Measurements from ENCODE around the gene IL22RA1.

The IL22RA1 gene

GRCh38 chr1:24074817-24075589 lies 67.9 kb downstream of the IL22RA1 start:
- no peak for DNase-seq (ENCODE audit: low read depth in 2 of 2)

DNA sequence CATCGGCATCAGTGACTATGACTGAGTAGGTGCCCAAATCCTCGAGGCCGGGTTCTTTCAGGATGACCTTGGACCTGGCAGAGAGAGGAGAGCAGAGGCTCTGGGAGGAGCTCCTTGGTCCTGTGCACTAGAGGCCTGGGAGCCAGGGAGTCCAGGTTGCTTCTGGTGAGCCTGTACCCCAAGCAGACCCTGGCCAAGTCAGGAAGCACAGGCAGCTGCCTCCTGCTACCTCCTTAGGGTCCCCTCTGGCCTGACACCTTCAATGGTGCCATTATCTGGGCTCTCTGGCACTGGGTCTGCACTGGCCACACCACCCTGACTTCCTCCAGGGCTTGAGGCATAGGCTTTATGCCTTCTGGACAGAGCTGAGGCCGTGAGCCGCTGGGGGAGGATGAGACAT lies 68.7 kb downstream of the IL22RA1 start:
- DNase-seq (ENCODE audit: low read depth in 2 of 2), result no peak

- no peak for DNase-seq (ENCODE audit: low read depth in 2 of 2)
These were observed 71.0 kb downstream of the IL22RA1 start for GRCh38 chr1:24071941-24072340.

DNA sequence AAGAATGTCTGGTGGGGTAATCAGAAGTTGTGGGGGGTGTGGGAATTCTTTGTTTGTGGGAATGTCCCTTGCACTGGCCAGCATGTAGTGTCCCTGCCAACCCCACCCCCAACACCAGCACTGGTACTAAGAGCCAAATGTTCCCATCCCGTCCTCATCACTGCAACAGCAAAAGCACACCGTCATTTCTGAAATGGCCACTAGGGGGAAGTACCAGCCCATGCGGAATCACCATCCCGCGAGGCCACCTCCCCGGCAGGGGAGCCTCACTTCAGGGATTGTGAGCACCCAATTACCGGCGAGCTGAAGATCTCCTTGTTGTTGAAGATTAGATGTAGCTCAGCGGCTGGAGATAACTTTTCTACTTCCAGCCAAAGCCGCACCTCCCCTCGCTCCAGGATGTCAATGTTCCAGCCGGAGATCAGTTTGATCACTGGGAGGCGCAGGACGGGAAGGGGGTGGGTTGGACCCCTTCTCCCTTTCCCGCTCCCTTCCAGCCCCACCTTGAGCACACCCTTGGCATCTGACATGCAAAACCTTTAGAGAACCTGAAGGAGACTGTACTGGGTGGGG lies 72.0 kb downstream of the IL22RA1 start:
- DNase-seq (ENCODE audit: low read depth in 2 of 2), result peak; percentile 66 to 70

DNA sequence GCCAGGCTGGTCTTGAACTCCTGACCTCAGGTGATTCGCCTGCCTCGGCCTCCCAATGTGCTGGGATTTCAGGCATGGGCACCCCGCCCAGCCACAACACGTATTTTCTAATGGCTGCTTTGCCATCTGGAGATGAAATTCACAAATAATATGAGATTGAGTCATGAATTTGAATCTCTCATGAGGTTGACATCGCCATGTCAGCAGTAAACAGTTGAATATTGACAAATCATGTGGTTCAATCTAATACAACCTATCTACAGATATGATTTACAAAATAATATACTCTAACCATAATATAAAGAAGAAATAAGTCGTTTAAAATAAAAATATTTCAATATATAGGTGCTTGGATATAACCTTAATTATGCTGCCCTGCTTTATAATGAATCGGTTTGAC lies 73.1 kb downstream of the IL22RA1 start:
- no peak for DNase-seq (ENCODE audit: low read depth in 2 of 2)

Data from stimulated activated CD4-positive, alpha-beta T cell treated with anti-CD3 and anti-CD28 coated beads, Interleukin-4, amount 100 ng/mL, for 48 hours (primary cell).